GM19239 (cell line): ENCODE results near the gene PDILT.
A peak's percentile ranks its signal among the peaks of the same experiment; 100 is the strongest.

ENCODE experiments used
- DNase-seq: peaks from one replicate; pipeline ENCODE4 v3.0.0; 2011; ENCODE audit warnings: low spot score; ENCODE audit not compliant: insufficient read length
- FAIRE-seq: peaks from 2 replicates; lab custom pipeline; 2011; peaks lifted over from hg19 to GRCh38; lab: Jason Lieb, UNC

PDILT gene

GRCh38 chr16:20409398-20410120 lies 5.0 kb upstream of the PDILT start, which contains the start of gene ACSM5:
TSS of gene ACSM5 (plus strand) at chr16:20409534. CDS start at chr16:20411485, 1,951 bp downstream.
- DNase-seq = peak; percentile 15
- FAIRE-seq = no peak

- DNase-seq (no peak), FAIRE-seq (no peak)
Observed at GRCh38 chr16:20402651-20403050, 1.9 kb downstream of the PDILT start.

- FAIRE-seq = no peak
- DNase-seq = no peak
Observed at GRCh38 chr16:20401475-20402016, 3.0 kb downstream of the PDILT start.

DNA sequence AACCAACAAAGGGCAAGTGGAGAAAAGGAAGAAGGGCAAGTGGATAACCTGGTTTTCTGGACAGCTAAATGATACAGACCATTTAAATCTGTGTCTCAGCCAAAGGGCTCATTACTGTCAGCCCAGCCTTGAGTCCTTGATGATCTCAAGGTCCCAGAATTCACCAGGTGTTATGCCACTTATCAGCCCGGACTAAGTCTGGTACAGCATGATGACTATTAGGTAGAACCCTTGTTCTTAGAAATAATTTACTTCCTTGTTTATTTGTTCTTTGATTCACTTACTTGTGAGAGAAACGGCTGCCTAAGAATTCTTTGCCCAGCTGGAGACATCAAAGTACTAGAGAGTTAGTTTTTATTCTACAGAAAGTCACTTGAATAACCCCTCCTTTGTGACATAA lies 3.5 kb downstream of the PDILT start:
- no peak for FAIRE-seq
- no peak for DNase-seq

DNA sequence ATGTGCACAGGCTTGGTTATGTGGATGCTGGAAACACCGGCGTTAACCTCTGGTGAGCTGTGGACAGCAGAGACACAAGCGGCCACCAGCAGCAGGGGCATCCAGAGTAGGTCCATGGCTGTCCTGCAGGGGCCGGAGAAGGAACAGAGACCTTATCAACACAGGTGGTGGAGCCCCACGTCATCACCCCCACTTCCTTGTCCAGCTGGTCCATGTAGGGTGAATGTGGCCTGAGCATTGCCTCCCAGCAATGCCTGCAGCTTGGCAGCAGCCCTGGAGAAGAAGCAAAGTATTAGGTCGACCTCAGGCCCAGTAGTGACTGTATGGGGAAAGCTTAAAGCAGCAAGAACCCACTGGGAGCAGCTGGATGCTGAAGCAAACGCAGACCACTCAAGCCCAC lies 5.4 kb downstream of the PDILT start:
- no peak for FAIRE-seq
- DNase-seq = no peak

DNA sequence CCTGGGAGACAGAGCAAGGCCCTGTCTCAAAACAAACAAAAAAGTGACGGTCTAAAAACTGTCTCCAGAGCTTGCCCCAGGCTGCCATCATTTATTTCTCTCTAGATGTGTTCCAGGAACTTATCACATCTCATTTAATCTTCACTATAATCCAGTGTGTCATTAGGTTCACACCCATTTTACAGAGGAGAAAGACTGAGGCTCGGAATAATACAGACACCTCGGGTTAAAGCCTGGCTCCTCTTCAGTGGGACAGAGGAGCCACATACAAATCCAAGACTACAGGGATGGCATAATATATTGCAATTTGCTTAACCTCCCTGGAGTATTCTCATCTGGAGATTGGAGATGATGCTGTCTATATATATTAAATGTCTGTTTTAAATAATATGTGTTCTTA lies 5.9 kb downstream of the PDILT start:
- FAIRE-seq = no peak

GRCh38 chr16:20397468-20398074 lies 7.0 kb downstream of the PDILT start:
- FAIRE-seq (no peak), DNase-seq (no peak)

More for the DNA sequence above, 5.9 kb downstream of the PDILT start:
- DNase-seq = no peak

DNA sequence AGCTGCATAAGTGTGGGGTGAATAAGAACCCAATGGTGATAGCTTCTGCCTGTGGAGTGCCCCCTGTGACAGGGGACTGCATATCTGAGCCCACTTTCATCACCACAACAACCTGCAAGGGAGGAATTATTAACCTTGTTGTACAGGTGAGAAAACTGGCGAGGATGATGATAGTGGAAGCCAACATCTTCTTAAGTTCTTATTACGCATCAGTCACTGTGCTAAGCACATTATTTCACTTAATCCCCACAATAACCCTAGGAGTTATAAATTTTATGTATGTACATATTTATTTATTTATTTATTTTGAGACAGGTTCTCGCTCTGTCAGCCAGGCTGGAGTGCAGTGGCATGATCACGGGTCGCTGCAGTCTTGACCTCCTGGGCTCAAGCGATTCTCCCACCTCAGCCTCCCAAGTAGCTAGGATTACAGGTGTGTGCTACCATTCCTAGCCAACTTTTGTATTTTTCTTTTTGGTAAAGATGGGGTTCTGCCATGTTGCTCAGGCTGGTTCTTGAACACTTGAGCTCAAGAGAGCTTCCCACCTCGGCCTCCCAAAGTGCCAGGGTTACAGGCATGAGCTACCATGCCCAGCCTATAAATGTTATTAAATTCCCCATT lies 7.6 kb downstream of the PDILT start:
- FAIRE-seq = no peak
- DNase-seq = no peak

GRCh38 chr16:20395946-20396345 lies 8.6 kb downstream of the PDILT start:
- FAIRE-seq (no peak), DNase-seq (no peak)

DNA sequence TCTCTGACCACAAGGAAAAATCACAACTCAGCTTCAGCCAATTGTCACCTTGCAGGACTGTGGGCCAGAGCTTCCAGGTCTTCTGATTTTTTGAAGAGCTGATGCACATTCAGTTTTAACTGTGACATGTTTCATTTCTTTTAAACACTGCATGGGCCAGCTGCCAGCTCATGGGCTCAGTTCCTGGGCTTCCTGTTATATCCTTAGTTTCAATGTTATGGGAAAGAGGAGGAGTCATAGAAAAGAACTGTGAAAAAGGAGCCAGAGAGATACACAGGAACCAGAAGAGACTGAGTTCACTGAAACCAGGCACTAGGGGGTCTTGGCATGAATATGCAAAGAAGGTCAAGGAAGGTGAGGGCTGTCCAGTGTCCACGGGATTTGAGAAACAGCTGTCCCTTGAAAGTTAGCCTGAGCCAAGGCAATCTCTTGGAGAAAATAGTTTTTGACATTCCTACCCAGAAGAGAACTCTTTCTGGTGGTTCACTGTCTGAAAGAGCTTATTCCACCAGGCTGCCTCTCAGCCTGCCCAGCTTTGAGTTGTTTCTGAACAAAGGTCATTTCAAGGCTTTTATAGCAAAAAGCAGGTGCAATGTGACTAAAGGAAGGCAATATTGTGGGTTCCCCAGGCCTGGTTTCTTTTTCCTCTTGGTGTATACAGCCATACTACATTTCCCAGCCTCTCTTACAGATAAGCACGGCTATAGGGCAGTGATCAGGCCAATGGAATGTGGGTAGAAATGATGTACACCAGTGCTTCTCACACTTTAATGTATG lies 10.5 kb downstream of the PDILT start:
- DNase-seq (no peak), FAIRE-seq (no peak)

DNA sequence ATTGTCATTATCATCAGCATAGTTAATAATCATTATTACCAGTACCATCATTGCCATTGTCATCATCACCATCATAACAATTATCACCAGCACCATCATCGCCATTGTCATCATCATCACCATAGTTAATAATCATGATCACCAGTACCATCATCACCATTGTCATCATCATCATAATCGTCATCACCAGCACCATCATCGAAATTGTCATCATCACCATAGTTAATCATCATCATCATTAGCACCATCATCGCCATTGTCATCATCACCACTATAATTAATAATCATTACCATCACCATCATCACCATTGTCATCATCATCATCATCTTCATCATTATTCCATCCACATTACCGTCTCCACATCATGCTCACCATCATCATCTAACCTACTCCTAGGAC lies 13.5 kb downstream of the PDILT start:
- DNase-seq = no peak
- FAIRE-seq = no peak

DNA sequence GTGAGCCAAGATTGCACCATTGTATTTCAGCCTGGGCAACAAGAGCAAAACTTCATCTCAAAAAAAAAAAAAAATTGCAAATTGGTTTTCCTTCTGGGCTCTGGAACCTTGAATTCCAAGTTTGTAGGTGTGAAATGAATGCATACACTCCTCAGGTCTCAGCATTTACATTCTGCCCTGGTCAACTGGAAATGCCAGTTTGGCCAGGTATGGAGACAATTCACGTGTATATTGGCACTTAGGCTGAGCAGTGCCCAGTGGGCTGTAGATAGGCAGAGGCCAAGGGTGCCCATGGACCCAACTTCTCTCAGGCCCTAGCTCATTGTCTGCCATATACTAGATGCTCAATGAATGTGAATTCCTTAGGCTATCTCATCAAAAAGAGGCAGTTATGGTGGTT lies 15.7 kb downstream of the PDILT start:
- FAIRE-seq (no peak), DNase-seq (no peak)

DNA sequence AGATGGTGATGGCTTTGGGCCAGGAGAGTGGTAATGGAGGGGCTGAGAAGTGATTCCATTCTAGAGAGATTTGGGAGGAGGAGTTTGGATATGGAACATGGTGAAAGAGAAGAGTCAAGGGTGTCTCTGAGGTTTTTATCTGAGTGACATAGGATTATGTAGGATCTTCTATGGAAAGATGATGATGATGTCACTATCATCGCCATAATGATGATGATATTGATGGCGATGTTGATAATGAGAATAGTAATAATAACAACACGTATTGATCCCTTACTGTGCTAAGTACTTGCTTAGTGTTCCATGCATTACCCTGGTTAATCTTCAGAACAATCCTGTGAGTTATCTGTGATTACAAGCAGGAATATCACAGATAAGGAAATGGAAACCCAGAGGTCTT lies 16.6 kb downstream of the PDILT start:
- DNase-seq = no peak
- FAIRE-seq = no peak

GRCh38 chr16:20385844-20386832 lies 18.4 kb downstream of the PDILT start:
- DNase-seq = peak; percentile 29
- no peak for FAIRE-seq

GRCh38 chr16:20383106-20384029 lies 21.2 kb downstream of the PDILT start:
- peak; percentile 39 for FAIRE-seq

GRCh38 chr16:20382202-20382948 lies 22.2 kb downstream of the PDILT start:
- DNase-seq (no peak), FAIRE-seq (no peak)

More at GRCh38 chr16:20383106-20384029, 21.2 kb downstream of the PDILT start:
- DNase-seq = peak; percentile 31

- DNase-seq (no peak), FAIRE-seq (no peak)
Observed at GRCh38 chr16:20380782-20381181, 23.8 kb downstream of the PDILT start.
